HG03432 (cell line): ENCODE results near the gene ABHD6.
"Not testable (repeated sequence)": the region's sequence is repeated elsewhere in the genome, so short reads cannot be mapped to it uniquely, and the experiment has no call there.

ENCODE experiments used
- ATAC-seq: cut with Tn5 transposase; IDR thresholded peaks from one replicate; pipeline ENCODE4 v1.9.1; 2021; ENCODE audit warnings: mild to moderate bottlenecking, moderate library complexity; ENCODE audit not compliant: unreplicated experiment

The ABHD6 gene

GRCh38 chr3:58207954-58208353, 29.6 kb upstream of the ABHD6 start:
- no peak for ATAC-seq

- no peak for ATAC-seq
Measured at GRCh38 chr3:58209933-58210332, 27.7 kb upstream of the ABHD6 start.

DNA sequence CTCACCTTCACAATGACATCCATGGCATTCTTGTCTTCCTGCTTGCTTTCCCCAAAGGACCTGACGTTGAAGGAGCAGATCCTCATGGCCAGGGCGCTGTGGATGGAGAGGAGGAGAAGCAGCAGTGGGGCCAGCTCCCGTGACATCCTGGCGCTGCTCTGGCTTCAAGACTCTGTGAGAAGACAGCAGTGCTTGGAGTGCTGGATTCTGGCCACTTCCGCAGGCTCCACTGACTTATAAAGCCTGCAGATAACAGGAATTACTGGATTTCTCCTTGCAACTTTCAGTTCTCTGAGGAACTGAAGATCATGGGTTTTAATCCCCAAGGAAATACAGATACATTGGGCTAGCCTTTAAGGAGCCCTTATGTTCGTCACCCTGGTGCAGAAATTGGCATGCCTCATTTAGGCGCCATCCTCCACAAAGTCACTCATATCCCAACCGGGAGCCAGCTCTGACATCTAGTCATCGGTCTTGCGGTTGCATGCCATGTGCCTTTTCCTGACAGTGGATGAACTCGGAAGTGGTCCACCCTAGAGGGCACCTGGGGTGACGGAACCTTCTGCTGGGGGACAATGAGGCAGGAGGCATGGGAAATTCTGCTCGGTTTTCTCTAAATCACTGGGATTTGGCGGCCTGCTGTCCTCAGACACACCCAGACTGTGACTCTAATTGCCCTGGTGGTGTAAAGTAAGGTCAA, 26.7 kb upstream of the ABHD6 start, which contains the start of gene DNASE1L3:
TSS of gene DNASE1L3 (minus strand) at position 212 of the 700 bp plus-strand sequence. CDS start at position 146, 66 bp downstream.
- no peak for ATAC-seq

GRCh38 chr3:58214484-58215316, 22.9 kb upstream of the ABHD6 start:
- ATAC-seq = peak; percentile 81

DNA sequence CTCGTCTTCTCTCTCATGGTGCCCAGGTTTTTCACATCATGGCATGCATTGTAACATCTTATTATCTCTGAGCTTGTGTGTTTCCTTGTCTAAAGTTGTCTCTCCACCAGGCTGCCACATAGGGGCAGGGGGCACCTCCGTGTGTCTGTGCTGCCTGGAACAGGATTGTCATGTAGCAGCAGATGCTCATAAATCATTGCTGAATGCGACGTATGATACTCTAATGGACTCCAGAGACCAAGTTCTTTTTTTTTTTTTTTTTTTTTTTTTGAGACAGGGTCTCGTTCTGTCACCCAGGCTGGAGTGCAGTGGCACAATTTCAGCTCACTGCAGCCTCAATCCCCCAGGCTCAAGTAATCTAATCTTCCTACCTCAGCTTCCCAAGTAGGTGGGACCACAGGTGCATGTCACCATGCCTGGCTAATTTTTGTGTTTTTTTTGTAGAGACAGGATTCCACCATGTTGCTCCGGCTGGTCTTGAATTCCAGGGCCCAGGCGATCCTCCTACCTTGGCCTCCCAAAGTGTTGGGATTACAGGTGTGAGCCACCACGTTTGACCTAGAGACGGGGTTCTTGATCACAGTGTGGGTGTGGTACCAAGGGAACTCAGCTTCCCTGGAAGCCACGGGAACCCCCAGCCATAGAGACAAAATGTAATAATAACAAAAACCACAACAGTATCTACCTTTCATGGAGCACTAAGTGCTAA, 22.1 kb upstream of the ABHD6 start:
- ATAC-seq = peak; percentile 4

GRCh38 chr3:58216496-58217195, 20.9 kb upstream of the ABHD6 start:
- no peak for ATAC-seq

DNA sequence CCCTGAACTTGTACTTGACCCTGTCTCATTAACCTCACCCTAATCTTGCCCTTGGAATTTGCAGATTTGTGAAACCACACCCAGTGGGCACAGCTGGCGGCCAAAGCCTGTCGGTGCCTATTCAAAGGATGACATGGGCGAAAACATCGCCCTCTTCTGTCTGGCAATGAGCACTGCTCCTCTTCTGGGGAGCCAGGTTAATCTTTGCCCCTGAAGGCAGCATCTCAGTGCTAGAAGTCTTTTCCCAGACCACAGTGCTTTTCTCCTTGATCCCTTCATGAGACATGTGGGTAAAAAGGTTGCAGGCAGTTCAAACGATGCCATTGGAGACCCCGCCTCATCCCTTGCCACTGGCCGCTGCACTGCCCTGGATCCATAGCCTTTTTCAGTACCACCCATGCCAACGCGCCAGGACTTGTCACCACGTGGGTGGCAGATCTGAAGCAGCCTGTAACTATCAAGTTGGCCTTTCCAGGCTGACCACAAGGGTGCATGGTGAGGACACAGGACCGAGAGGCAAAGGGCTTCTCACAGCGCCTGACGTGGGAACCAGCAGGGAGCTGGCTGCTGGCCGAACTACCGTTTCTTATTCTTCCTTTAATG, 20.3 kb upstream of the ABHD6 start:
- ATAC-seq = peak; percentile 41

- ATAC-seq = no peak
Measured at GRCh38 chr3:58218904-58219303, 18.7 kb upstream of the ABHD6 start.

- no peak for ATAC-seq
Measured at GRCh38 chr3:58222161-58222724, 15.3 kb upstream of the ABHD6 start.

DNA sequence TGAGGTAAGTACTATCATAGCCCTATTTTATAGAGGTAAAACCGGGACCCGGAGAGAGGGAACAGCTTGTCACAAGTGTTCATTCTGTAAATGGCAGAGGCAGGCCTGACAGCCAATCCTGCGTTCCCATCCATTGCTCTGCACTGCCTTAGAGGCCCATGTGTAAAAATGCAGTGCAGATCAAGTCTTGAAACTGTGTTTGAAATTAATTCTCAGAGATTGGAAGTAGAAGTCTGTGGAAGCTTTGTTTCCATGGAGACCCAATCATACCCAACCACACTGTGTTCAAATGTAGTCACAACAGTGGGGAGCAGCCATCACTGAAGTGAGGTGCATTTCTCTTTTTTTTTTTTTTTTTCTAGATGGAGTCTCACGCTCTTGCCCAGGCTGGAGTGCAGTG, 13.7 kb upstream of the ABHD6 start:
- no peak for ATAC-seq

DNA sequence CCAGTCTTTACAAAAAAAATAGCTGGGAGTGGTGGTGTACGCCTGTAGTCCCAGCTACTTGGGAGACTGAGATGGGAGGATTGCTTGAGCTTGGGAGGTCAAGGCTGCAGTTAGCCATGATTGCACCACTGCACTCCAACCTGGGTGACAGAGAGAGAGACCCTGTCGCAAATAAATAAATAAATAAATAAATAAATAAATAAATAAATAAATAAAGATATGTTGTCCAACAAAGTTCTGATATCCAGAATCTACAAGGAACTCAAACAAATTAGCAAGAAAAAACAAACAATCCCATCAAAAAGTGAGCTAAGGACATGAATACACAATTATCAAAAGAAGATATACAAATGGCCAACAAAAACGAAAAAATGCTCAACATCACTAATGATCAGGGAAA, 9.7 kb upstream of the ABHD6 start:
- ATAC-seq = not testable (repeated sequence)

- no peak for ATAC-seq
Measured at GRCh38 chr3:58230876-58231552, 6.6 kb upstream of the ABHD6 start.

DNA sequence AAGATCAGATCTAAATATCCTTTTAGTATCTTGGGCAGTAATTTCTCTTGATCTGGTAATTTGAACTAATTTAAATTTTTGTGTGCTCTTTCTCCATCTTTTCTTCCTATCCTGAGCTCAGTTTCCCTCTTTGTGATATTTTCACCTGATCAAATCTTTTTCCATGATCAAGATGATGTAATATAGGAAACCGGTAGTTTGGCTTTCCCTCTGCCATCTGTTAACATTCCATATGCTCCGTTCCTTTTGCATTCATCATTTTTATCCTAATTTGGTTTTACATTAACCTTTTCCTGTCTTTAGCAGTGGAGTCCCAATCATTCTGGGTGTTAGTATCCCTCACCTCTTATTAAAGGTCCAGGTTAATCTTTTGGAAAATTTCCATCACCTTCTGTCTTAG, 5.9 kb upstream of the ABHD6 start:
- ATAC-seq = no peak

DNA sequence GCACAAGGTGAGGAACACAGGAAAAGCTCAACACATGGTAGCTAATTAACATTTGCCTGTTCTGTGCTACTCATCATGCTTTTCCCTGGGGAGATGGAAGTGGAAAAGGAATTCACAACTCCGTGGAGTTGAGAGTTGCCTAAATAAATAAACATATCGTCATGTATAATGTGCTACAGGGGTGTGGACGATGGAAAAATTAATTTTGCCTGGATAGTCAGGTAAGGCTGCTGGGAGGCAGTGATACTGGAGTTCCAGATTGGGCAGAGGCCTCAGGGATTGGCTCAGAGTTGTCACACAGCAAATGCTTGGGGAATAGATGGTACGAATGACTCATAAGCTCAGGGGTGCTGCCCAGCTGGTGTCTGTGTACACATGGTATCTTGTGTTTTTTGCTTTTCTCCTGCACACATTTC, 3.1 kb upstream of the ABHD6 start:
- ATAC-seq = no peak

DNA sequence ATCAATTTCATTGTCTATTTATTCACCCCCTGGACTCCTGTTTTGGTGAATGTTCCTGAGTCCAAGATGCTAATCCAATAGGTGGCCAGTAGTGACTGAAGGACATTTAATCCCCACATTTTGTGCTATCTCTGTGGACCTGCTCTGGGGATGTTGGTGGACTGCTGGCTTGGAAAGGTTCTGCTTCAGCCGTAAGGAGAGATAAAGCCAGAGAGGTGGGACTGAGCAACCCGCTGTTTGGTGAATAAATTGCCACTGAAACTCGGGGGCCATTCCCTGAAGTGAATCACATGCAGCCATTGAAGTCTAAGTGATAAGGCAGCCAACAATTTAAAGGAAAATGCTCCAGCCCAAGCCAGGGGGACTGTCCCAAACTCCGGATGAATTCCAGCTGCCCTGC, 1.6 kb upstream of the ABHD6 start:
- no peak for ATAC-seq

DNA sequence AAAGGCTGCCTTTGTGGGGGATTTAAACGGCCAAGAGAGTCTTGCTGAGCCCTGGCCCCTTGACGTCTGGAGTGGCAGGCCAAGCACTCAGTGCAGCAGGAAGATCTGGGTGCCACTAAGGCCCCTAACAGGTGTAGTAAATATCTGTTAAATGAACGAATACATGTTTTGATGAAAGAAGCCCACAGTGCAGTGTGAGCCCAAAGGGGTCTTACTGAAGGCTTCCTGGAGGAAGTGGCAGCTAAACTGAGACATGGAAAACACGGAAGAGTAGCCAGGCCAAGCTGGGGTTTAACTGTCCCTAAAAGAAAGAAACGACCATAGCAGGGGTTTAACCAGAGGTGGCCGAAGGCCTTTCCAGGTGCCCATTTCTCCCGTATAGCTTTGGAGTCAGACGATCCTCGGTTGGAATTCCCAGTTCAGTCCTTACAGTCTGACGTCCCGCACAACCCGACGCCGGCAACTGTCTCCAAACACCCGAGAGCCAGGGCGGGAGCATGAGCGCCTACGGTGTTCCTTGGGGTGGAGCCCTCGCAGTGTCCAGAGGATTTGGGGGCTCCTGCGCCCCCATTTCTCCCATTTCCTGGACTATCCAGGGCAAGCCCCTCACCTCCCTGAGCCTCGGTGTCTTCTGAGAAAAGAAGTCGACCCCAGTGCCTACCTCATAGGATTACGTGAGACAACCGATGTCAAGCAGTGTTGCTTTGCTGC, 910 bp upstream of the ABHD6 start:
- ATAC-seq = no peak

GRCh38 chr3:58237941-58238681, 519 bp downstream of the ABHD6 start:
- ATAC-seq = peak; percentile 41

- no peak for ATAC-seq
Measured at GRCh38 chr3:58238830-58239229, 1.2 kb downstream of the ABHD6 start.
